ENCODE data around the gene NAA38.

DNA sequence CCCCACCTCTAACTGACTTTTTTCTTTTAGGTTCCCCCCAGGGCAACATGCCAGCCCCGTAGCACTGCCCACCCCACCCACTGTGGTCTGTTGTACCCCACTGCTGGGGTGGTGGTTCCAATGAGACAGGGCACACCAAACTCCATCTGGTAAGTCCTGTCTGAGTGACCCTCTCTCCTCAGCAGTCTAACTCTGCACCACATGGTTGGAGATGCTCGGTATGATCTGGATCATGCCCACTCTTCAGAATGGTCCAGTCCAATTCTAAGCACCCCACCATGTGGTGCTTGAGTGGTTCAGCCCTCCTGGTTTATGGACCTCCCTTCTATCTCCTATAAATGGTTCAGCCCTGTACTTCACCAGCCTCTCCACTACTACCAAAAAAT lies 17.5 kb downstream of the NAA38 start:
- TF ChIP-seq POLR2AphosphoS5 (IDR thresholded peaks at IDR 0.05) = no peak
- TF ChIP-seq, protein P1, sequence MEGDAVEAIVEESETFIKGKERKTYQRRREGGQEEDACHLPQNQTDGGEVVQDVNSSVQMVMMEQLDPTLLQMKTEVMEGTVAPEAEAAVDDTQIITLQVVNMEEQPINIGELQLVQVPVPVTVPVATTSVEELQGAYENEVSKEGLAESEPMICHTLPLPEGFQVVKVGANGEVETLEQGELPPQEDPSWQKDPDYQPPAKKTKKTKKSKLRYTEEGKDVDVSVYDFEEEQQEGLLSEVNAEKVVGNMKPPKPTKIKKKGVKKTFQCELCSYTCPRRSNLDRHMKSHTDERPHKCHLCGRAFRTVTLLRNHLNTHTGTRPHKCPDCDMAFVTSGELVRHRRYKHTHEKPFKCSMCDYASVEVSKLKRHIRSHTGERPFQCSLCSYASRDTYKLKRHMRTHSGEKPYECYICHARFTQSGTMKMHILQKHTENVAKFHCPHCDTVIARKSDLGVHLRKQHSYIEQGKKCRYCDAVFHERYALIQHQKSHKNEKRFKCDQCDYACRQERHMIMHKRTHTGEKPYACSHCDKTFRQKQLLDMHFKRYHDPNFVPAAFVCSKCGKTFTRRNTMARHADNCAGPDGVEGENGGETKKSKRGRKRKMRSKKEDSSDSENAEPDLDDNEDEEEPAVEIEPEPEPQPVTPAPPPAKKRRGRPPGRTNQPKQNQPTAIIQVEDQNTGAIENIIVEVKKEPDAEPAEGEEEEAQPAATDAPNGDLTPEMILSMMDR (IDR thresholded peaks at IDR 0.05) = no peak
- no peak for TF ChIP-seq EP300 (IDR thresholded peaks at IDR 0.05)

Data from upper lobe of left lung (tissue), 4 donors.